Suprapubic skin (tissue), 4 donors: ENCODE measurements around the gene CCDC200.

Source experiments
- CTCF ChIP-seq, 2 donors: fragments of 200-600 bp in 1 of 2; fragments of 450-650 bp in 1 of 2; sonication (generic) in 1 of 2; IDR thresholded peaks; one replicate each; pipeline ENCODE4 v1.5.1; 2016 to 2019; ENCODE audit warnings: antibody characterized with exemption in 2 of 2, mild to moderate bottlenecking in 1 of 2, moderate library complexity in 1 of 2
- EP300 ChIP-seq: sonication (generic); formaldehyde crosslinking; IDR thresholded peaks from one replicate; pipeline ENCODE4 v1.6.1; 2017; ENCODE audit warnings: antibody characterized with exemption
- POLR2A ChIP-seq, 2 donors: fragments of 450-650 bp; IDR thresholded peaks; one replicate each; pipeline ENCODE4 v1.6.1; 2017; ENCODE audit warnings: antibody characterized with exemption in 2 of 2, mild to moderate bottlenecking in 2 of 2, moderate library complexity in 2 of 2
- POLR2AphosphoS5 ChIP-seq, 3 donors: sonication (generic); formaldehyde crosslinking; IDR thresholded peaks; one replicate each; pipeline ENCODE4 v1.6.1; 2017; ENCODE audit warnings: antibody characterized with exemption in 3 of 3

- TF ChIP-seq POLR2AphosphoS5 (IDR thresholded peaks at IDR 0.05): no peak
- TF ChIP-seq CTCF (IDR thresholded peaks at IDR 0.05): no peak
- no peak for TF ChIP-seq POLR2A (IDR thresholded peaks at IDR 0.05)
- TF ChIP-seq EP300: no peak
Measured at GRCh38 chr17:43211123-43211479, 17.3 kb downstream of the CCDC200 start.
